ENCODE measurements around the gene LRRC8E.
"Not testable (repeated sequence)": the region's sequence is repeated elsewhere in the genome, so short reads cannot be mapped to it uniquely, and the experiment has no call there.

The LRRC8E gene

DNA sequence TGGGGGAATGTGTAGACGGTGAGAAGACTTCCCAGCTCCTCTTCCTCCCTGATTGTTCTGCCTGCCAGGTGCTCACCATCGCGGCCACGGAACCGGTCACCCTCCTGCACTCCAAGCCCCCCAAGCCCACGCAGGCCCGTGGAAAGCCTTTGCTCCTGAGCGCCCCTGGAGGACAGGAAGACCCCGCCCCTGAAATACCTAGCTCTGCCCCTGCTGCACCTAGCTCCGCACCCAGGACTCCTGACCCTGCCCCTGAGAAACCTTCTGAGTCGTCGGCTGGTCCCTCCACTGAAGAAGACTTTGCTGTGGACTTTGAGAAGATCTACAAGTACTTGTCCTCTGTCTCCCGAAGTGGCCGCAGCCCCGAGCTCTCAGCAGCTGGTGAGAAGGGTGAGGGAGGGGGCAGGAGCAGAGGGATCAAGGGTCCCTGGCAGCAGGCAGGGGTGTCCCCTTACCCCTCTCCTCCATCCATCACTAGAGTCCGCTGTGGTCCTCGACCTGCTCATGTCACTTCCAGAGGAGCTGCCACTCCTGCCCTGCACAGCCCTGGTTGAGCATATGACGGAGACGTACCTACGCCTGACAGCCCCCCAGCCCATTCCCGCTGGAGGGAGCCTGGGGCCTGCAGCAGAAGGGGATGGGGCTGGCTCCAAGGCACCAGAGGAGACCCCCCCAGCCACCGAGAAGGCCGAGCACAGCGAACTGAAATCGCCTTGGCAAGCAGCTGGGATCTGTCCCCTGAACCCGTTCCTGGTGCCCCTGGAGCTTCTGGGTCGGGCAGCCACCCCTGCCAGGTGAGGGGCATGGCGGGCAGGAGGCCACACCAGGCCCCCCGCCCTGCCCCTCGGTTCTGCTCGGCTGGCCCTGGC is 33.9 kb downstream of the LRRC8E start:
- FAIRE-seq: no peak

DNA sequence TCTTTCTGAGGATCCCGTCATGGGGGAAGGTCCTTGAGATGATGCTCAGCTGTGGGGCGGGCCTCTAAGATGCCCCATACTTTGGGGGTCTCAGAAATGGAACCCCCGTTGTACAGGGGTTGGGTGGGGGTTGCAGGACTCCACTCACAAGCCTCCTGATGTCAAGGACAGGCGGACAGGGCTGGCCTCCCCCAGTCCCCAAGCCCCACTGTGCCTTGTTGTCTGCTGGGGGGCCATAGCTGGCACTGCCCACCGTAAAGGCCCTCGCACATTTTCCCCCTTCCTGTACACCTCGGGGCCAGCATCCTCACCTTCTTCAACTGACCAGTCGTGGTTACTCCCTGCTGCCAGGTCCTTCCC is 34.5 kb downstream of the LRRC8E start:
- no peak for FAIRE-seq

DNA sequence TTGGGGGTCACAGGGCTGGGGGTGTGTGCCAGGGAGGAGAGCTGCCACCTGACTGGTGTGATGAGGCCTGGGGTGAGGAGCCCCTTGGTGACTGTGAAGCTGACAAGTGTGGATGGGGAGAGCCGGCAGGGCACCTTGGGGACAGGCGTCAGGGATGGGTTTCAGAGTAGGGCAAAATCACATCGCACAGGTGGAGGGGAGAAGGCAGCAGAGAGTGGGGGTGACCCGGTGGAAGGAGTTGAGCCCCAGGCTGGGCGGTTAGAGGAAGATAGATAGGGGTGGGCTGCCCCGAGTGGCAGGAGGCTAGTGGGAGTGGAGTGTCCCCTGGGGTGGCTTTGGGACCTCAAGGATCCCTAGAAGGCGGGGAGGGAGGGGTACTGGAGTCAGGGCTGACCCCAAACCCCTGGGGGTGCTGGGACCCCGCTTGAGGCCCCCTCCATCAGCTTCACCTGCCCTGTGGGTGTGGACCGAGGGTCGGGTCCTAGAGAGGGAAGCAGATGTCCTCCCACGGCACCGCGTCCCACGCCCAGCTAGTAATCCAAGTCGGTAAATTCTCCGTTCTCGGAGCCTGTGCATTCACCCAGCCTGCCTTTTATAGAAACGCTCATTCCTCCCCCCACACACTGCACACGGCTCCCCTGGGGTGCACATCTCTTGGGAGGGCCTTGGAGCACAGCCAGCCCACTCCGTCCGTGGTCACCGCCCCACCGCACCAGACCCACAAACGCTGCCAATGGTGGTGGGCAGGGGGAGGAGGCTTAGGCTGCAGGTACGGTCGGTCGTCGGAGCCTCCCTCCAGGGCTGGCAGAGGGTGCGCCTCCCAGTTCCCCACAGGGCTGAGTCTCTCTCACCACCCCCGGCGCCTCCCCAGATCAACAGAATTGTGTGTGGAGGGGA is 35.2 kb downstream of the LRRC8E start:
- no peak for FAIRE-seq

DNA sequence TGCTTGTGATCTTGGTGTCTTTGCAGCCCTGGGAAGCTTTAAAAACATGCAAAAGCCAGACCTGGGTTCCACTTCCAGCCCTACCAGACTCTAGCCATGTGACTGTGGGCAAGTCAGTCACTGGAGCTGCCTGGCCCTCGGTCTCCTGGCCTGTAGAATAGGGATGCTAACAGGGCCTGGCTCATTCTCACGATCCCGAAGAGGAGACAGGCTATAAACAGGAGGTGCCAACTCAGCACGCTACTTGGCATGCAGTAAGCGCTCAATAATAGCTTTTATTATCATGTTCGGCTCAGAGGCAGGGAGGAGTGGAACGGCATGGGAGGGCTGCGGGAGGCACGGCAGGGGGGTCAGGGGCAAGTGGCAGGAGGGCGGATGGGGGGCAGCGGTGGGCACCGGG is 35.9 kb downstream of the LRRC8E start:
- FAIRE-seq: no peak

DNA sequence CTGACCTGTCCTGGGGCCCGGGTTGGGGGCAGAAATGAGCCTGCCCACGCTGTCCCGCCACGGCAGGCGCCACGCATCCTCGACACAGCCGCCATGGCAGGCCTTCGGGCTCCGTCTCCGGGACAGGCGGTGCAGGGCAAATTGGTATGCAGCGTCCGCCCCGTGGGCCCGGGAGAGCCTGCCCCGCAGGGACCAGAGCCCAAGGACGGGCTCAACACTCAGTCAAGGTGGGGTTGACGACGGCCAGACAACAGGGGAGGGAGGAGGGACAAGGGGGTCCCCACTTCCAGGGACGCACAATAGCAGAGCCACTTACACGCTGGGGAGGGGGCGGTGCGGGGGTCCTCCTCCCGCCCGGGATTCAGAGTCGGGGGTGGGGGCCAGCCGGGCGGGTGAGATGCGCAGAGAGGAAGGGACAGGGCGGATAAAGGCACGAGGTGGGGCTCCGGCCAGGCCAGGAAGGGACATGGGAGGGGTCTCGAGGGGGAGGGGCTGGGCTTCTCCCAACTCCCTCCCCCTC is 36.4 kb downstream of the LRRC8E start:
- no peak for FAIRE-seq

DNA sequence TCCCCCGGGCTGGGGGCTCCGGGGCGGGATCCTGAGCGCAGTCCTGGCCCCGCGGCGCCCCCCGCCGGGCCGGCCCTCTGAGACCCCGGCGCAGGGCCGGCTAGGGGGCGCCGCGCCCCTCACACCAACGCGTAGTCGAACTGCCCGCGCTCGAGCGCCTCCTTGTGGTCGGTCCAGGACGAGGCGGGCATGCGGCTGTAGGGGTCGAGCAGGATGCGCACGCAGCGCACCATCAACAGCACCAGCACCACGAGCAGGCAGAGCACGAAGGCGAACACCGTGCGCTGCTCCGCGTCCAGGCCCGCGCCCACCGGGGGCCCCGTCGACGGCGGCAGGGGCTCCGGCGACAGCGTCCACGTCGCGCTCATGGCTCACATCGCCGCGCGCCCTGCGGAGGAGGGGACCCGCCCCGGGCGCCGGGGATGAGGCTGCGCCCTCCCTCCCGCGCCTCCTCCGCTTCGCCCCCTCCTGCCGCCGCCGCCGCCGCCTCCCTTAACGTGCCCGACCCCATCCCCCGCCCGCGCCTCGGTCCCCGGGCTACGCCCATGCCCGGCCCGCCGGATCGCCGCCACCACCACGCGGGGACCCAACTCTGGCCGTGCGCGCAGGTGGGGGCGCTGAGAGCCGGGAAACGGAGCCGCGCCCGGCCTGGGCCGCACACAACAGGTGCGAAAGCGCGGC is 37.0 kb downstream of the LRRC8E start:
- no peak for FAIRE-seq

DNA sequence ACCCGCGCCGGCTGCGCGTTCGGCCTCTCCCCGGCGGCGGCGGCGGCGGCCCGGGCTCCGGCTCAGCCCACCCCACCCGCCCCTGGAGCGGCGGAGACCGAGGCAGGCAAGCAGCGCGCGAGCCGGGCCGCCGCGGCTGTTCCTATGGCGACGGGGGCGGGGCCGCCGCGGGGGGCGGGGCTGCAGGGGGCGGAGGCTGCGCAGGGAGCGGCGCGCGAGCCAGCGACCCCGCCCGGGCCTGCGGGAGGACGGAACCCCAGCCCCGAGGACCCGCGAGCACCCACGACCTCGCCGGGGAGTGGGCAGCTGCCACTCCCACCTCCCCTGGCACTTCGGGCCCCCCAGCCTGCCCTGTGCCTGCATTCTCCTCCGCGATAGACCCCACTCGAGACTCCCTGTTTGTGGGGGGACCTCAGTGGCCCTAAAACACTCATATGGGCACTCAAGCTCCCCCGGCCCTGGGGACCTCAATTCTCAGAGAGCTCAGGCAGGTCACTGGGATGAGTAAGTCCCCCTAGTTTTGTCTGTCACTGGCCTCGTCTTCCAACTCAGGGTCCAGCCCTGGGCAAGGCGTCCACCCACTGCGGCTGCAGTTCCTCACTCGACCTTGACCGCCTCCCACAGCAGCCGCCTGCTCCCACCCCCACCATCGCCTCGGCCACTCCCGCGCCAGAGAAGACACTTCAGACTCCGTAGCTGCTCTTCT is 37.9 kb downstream of the LRRC8E start, which contains the start of gene CTXN1:
Gene CTXN1, minus strand, starts transcription at position 115 of the 706 bp plus-strand sequence. CDS start 597 bp downstream, outside the sequence.
- no peak for FAIRE-seq

DNA sequence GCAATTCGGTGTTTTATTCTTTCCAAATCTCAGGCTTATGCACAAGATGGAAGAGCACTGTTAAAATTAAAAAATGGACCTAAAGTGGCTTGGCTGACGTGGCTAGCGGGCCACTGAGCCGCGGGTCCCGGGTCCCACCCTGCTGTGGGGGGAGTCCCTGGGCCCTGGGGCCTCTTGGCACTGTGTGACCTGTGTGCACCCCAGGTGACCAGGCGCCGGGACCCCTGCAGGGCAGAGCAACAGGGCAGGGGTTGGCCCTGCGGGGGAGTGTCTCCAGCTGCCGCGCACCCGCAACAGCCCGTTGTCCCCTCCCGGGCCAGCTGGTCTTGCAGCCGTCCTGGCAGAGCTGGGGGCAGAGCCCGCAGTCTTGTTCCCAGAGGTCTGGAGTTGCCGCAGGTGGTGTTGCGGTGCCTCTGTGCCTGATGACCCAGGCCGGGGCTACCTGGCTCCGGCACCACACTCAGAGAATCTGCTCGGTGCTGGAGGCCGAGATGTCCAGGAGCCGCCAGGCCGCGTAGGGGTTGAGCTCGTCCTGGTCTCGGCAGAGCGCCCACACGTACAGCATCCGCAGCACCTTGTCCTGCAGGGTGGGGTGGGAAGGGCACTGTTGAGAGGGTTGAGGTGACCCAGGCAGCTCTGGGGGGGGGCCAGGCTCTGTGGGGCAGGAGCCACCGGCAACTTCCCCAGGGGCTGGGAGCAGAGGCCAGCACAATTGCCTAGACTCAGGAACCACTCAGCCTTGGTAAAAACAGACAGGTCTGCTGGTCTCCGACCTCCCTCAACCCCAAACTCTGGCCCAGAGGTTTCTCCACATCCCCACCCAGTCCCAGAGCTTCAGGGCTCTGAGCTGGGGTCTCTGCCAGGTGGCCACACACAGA is 38.7 kb downstream of the LRRC8E start:
- FAIRE-seq: no peak

DNA sequence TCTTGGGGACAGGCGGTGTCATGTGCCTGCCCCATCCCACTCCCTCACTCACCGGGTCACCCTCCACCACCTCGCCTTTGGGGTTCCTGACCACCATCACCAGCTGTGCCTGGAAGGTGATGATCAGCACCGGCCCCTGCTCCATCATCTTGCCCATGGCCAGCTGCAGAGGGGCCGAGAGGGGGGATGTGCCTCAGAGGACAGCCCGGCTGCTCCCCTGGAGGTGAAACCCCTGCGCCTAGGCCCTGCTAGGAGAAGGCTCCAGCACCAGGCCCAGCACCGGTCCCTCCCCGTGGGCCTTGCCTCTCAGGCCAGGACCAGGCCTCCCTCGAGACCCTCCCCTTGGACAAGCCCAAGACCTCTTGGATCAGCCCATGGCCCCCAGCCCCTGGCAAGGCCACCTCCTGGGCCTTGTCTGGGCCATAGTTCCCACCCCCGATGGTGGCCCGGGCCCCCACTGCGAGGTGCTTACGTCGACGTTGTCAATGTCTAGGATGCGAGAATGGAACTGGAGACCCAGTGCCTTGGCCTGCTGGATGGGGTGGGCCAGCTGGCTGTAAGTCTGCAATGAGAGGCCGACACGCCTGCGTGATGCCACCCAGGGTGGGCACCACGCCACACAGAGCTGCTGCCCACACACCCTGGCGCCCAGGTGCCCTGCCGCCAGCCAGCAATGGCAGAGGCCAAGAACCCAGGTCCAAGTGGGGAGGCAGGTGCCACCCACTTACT is 39.5 kb downstream of the LRRC8E start:
- FAIRE-seq: no peak

DNA sequence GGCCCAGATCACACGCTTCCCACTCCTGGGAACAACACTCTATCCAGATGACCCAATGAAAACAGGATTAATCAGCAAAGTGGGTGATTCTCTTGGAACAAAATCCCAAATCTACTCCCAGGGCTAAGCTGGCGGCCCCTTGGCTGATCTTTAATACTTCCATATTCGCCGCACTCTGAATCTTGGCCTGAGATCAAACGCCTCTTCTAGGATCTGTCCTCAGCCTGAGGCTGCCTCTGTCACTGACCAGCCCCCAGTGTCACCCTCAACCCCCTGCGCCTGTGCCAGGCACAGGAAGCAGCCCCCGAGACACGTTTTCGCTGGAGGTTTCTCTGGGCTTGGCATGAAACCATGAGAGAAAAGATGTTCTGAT is 40.0 kb downstream of the LRRC8E start:
- no peak for FAIRE-seq

DNA sequence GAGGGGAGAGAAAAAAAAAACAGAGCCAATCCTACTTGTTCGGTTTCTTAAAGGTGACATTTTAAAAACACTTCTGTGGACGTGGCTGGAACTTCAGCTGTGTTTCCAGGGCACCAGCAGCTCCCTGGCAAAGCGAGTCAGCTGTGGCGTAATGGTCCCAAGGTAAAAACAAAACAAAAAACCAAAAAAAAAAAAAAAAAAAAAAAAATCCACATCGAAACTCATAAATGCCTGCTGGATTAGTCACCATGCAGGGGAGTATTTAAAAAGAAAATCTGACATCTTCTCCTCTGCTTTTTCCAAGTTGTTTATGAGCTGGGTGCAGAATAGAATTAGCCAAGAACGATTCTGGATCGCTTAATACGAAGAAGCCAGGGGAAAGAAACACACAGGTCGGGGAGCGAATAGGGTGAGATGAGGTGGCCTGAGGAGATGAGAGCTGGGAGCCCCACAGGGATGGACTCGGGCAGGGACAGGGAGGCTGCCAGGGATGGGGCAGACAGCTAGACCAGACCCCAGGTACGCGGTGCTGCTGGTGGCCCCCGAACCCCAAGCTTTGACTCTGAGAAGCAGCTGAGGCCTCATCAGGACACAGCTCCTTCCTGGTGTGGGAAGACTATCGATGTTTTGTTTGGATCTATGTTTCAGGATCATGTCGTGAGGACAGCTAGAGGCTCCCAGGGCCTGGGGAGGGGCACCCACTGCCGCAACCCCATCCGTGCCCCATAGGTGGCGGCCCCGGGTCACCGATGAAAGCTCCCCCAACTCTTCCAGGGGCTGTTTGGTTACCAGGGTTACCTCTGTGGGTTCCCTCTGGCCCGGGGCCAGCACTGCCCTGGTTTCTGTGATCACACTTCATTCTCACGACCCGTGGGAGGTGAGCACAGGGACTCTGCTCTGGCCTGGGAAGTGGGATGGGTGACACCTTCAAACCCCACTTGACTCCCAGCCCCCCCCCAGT is 40.7 kb downstream of the LRRC8E start:
- no peak for FAIRE-seq

DNA sequence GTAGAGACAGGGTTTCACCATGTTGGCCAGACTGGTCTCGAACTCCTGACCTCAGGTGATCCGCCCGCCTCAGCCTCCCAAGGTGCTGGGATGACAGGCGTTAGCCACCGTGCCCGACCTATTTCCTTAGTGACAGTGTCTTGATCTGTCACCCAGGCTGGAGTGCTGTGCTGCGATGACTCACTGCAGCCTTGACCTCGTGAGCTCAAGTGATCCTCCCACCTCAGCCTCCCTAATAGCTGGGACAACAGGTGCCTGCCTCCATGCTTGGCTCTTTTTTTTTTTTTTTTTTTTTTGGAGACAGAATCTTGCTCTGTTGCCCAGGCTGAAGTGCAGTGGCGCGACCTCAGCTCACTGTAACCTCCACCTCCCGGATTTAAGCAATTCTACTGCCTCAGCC is 41.7 kb downstream of the LRRC8E start:
- FAIRE-seq: not testable (repeated sequence)

DNA sequence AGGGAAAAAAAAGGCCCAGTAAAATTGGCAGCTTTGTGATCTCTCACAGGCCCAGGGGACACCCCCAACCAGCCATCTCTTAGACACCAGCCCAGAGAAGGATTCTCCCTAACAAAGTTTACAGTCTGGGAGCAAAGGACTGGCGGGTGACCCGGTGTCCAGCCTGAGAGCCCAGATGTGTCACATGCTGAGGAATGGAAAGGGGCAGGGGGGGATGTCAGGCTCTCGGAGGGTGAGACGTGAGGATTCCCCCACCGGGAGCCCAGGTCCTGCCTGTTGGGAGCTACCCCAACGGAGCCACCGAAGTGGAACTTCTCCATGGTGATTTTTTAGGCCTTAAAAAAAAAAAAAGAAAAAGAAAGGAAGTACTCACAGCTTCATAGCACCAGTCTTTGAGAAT is 42.5 kb downstream of the LRRC8E start:
- no peak for FAIRE-seq

DNA sequence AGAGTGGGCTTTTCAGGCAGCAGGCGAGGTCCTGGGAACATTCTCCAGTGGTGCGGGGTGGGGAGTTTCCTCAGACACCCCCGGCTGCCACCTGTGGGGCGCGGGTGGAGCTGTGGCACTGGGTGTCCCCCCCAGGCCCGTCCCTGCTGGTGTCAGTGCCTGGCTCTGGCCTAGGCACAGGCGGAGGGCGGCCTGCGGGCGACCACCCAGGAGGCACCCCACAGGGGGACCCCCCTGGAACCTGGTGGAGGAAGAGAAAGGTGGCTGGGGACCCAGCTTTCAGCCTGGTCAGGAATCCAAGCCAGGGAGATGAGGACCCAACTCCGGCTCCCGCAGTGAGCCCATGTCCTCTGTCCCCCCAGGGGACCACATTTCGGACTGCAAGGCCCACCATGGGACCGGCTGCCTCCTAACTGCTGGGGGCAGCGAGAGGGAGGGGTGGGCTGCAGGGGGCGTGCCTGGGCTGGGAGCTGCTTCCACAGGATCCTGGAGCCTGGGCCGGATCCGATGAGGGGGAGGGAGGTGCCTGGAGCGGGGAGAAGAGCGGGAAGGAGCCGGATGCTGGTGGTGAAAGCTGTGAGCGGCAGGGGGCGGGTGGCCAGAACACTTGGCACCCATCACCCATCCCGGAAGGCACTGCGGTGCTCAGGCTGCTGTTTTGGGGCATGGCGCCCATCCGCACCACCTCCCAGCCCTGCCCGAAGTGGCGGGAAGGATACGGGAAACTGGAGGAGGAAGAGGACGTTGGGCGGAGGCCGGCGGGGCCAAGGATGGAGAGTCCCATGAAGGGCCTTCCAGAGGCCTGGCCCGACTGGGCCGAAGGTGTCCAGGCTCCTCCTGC is 43.1 kb downstream of the LRRC8E start:
- no peak for FAIRE-seq

DNA sequence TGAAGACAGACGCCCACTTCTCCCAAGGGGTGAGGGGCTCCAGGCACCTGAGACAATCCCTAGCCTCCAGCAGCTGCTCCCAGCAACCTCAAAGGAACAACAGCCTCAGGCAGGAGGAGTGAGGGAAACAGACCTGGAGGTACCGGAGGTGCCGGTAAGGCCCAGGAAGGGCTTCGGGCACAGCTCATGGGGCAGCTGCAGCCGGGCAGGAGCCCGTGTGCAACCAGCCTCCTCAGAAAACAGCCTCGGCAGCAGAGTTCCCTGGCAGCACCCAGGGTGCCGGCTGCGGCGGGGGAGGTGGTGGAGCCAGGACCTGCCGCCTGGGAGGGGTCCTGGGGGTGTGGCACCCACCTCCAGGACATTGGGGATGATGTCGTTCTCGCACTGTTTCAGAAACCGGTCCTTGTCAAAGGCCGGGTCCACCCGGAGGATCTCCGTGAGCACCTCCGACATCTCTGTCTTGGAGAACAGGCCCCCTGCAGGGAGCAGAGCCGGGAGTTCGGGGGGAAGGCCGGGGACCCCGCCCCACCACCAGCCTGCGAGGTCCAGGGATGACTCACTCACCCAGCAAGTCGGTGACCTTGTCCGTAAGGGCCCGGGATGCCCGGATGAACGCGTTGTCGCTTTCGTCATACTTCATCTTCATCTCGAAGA is 44.1 kb downstream of the LRRC8E start:
- no peak for FAIRE-seq

DNA sequence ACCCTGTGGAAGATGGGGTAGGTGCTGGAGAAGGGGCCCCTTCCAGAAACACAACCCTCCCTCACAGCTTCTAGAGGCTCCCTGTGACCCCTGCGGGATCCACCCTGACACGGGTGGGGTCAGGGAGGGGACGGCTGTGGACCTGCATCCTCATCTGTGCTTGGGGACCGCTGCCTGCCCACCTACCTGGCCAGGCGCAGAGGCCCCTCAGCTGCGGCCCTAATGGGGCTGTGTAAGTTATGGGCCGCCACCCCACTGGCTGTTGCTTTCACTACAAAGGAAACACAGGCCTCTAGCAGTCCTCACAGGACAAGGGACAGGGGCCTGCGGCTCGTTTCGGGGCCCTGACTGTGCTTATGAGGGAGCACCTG is 44.6 kb downstream of the LRRC8E start:
- FAIRE-seq: no peak

DNA sequence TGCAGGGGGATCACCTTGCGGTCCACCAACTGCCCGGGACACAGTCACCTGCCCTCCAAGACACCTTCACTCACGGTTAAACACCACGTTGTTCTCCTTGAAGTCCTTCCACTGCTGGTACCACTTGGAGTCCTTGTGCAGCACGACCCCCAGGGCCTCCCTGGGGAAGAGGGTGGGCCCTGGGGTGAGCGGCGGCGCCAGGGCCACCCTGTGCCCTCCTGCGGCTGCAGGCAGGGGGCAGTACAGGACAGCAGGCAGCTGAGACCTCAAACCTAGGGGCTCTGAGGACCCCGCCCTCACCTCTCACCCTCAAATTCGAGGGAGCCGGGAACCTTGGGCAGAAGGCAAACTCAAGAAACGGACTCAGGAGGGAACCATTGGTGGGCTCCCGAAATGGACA is 45.1 kb downstream of the LRRC8E start:
- FAIRE-seq: no peak

All from A204.1 (cell line).